HCT116 (cell line): ENCODE measurements around the gene NSFL1C.

Experiments
- EZH2phosphoT487 ChIP-seq: fragments of 200-600 bp; IDR thresholded peaks from 2 replicates; pipeline ENCODE4 v1.6.1; 2018; ENCODE audit warnings: antibody characterized with exemption, borderline replicate concordance
- POLR2A ChIP-seq: IDR thresholded peaks from 2 replicates; pipeline ENCODE4 v1.7.0; 2011; ENCODE audit warnings: borderline replicate concordance; ENCODE audit not compliant: insufficient read depth, insufficient read length; ENCODE audit errors: extremely low read depth
- TF ChIP-seq, protein P1 (sequence below), 3 experiments: fragments of 200-600 bp in 1 of 3; sonication (generic) in 1 of 3; IDR thresholded peaks in 2 of 3; conservative IDR thresholded peaks in 1 of 3; 2 replicates each; pipeline ENCODE4 v1.5.1; 2012 to 2017; ENCODE audit warnings: low read depth in 2 of 3, low read length in 2 of 3, antibody characterized with exemption in 1 of 3, borderline replicate concordance in 1 of 3, control low read depth in 1 of 3, mild to moderate bottlenecking in 1 of 3, mixed read lengths in 1 of 3, mixed run types in 1 of 3, moderate library complexity in 1 of 3; ENCODE audit not compliant: insufficient read depth in 1 of 3

GRCh38 chr20:1420066-1420465, 46.6 kb downstream of the NSFL1C start:
- TF ChIP-seq EZH2phosphoT487 (no peak), POLR2A (no peak)
- TF ChIP-seq, protein P1, sequence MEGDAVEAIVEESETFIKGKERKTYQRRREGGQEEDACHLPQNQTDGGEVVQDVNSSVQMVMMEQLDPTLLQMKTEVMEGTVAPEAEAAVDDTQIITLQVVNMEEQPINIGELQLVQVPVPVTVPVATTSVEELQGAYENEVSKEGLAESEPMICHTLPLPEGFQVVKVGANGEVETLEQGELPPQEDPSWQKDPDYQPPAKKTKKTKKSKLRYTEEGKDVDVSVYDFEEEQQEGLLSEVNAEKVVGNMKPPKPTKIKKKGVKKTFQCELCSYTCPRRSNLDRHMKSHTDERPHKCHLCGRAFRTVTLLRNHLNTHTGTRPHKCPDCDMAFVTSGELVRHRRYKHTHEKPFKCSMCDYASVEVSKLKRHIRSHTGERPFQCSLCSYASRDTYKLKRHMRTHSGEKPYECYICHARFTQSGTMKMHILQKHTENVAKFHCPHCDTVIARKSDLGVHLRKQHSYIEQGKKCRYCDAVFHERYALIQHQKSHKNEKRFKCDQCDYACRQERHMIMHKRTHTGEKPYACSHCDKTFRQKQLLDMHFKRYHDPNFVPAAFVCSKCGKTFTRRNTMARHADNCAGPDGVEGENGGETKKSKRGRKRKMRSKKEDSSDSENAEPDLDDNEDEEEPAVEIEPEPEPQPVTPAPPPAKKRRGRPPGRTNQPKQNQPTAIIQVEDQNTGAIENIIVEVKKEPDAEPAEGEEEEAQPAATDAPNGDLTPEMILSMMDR (IDR thresholded peaks at IDR 0.05 in 2 of 3, conservative IDR thresholded peaks at IDR 0.05 in 1 of 3; ENCODE audit: borderline replicate concordance in 1 of 3, insufficient read depth in 1 of 3, low read depth in 2 of 3, low read length in 2 of 3): no peak
